Neuron (in vitro differentiated cells): ENCODE measurements around the gene EXOC6.
"Not testable (repeated sequence)": the region's sequence is repeated elsewhere in the genome, so short reads cannot be mapped to it uniquely, and the experiment has no call there.

Experiments used
- H2AFZ ChIP-seq: one replicate; pipeline ENCODE4 v1.6.1; 2013; ENCODE audit warnings: low read depth, mild to moderate bottlenecking, inconsistent platforms, low read length, moderate library complexity
- H3K27me3 ChIP-seq: one replicate; pipeline ENCODE4 v1.6.1; 2013; ENCODE audit warnings: low read length; ENCODE audit not compliant: insufficient read depth
- H3K36me3 ChIP-seq: one replicate; pipeline ENCODE4 v1.6.1; 2013; ENCODE audit warnings: low read length; ENCODE audit not compliant: insufficient read depth
- H3K4me1 ChIP-seq: one replicate; pipeline ENCODE4 v1.6.1; 2013; ENCODE audit warnings: low read length; ENCODE audit not compliant: insufficient read depth
- H3K4me3 ChIP-seq: 2 replicates; pipeline ENCODE4 v1.5.1; 2013; ENCODE audit warnings: mild to moderate bottlenecking, low read length, moderate library complexity
- H3K9me3 ChIP-seq: one replicate; pipeline ENCODE4 v1.6.1; 2013; ENCODE audit warnings: low read length

EXOC6 gene

DNA sequence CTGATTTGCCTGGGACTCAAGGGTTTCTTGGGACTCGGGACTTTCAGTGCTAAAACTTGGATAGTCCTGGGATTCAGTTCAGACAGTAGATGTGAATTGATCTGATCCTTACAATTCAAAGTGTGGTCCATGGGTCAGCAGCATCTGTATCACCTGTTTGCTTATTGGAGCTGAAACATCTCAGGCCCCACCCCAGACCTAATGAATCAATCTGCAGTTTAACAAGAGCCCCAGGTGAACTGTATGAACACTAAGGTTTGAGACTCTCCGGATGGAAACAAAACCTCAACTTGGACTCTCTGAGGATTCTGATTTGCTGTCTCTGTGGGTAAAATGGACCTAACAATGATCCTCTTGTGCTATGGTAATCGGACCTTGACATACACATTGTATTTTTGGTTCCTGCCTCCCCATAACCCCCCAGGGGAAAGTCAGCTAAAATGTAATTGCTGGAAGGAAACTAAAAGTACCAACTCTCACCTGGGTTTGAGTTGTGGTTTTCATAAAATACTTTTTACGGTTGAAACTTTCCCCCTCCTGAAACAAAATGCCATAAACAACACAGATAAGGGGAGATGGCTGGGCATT, 237.0 kb downstream of the EXOC6 start:
- Histone ChIP-seq H3K36me3 (no peaks in the 10 kb centered on the region), H3K4me3 (no peak overlapping the region), H3K9me3 (no peaks in the 10 kb centered on the region), H3K4me1 (peaks cover 4% of the 10 kb centered on the region), H3K27me3 (peaks cover 3% of the 10 kb centered on the region), H2AFZ (no peak overlapping the region)

DNA sequence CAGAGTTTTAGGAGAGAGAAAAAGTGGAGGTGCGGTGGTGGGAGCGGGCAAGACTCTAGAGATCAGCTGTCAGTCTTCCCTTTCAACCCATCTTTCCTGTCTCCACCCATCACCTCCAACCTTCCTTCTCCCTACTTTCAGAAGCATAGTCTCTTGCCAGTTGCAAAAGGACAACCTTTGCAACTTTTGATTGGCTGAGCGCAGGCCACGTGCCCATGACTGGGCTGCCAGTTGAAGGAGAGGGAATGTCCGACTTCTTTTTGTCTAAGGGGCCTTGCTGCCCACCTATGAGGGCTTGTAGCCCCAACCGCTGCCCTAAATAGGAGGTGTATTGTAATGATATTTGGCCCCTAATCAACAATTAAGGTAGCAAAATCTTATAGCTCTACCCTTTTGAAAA, 238.0 kb downstream of the EXOC6 start:
- Histone ChIP-seq H3K36me3 (no peaks in the 10 kb centered on the region), H3K27me3 (peaks cover 3% of the 10 kb centered on the region), H3K4me1 (peaks cover 4% of the 10 kb centered on the region), H3K4me3 (no peak overlapping the region), H3K9me3 (no peaks in the 10 kb centered on the region), H2AFZ (no peak overlapping the region)

DNA sequence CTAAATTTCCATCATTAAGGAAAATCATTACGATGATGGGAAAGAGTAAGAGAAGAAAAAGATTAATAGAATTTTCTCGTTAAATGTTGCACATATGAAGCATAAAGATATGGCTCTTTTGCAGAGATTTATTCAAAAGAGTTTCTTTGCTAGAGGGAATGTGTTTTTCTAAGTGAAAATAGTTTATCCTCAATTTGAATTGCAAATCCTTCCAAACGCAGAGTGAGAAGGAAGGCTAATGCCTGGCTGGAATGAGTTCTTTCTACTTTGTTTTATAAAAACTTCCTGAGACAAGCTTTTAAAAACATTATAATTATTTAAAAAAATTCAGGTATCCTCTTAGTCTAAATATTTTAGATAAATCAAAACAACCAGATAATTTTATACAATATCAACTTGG, 239.5 kb downstream of the EXOC6 start:
- H3K9me3 ChIP-seq: no peaks in the 10 kb centered on the region
- peaks cover 4% of the 10 kb centered on the region for H3K4me1 ChIP-seq
- H3K4me3 ChIP-seq: no peak overlapping the region
- H3K27me3 ChIP-seq: peaks cover 3% of the 10 kb centered on the region
- no peaks in the 10 kb centered on the region for H3K36me3 ChIP-seq
- H2AFZ ChIP-seq: no peak overlapping the region

DNA sequence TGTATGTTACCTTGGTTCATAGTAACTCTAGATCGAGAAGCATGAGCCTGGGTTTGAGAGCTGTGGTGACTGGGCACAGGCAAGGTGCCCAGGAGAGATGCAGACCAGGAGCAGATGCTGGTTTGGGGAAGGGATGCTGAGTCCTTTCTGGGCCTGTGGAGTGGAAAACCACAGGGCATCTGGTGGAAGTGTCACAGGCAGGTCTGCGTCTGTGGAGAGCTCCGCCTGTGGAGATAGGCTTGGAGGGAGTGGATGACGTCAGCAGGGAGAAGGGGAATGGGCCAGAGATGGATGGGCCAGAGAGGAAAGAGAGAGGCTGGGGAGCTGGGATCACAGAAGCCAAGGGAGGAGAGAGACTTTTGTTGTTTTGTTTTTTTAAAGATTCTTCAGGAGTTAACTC, 240.1 kb downstream of the EXOC6 start:
- Histone ChIP-seq H3K9me3 (no peaks in the 10 kb centered on the region), H2AFZ (no peak overlapping the region), H3K36me3 (no peaks in the 10 kb centered on the region), H3K4me1 (peaks cover 4% of the 10 kb centered on the region), H3K27me3 (no peaks in the 10 kb centered on the region), H3K4me3 (no peak overlapping the region)

DNA sequence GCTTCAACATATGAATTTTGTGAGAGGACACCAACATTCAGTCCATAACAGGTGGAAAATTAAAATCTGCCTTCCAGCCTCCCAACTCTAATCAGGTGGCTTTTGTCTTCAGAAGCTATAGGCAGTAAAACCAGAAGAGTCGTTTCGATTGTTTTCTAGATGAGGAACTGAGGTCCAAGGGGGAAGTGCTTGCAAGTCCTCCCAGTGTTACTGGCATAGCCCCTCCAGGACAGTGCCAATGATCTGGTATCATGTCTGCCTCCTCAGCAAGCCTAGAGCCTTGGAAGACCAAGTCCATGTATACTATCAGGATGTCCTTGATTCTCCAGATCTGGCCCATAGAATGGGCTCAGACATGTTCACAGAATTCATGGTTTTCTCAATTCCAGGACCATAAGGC, 242.3 kb downstream of the EXOC6 start:
- H3K4me3 ChIP-seq: no peak overlapping the region
- H3K27me3 ChIP-seq: no peaks in the 10 kb centered on the region
- H3K36me3 ChIP-seq: no peaks in the 10 kb centered on the region
- peaks cover 4% of the 10 kb centered on the region for H3K4me1 ChIP-seq
- H2AFZ ChIP-seq: no peak overlapping the region
- no peaks in the 10 kb centered on the region for H3K9me3 ChIP-seq

DNA sequence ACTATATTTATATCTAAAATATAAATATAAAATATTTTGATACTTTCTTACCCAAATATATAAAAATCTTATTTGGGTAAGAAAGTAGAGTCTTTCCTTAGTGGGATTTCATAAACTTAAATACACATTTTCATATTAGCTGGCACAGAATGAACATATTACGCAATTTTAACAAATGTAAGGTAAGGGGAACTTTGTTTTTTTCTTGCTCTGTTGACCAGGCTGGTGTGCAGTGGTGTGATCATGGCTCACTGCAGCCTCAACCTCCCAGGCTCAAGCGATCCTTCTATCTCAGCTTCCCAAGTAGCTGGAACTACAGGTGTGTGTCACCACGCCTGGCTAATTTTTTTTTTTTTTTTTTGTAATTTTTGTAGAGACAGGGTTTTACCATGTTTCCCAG, 243.6 kb downstream of the EXOC6 start:
- Histone ChIP-seq H2AFZ (no peak overlapping the region), H3K4me3 (no peak overlapping the region), H3K9me3 (no peaks in the 10 kb centered on the region), H3K27me3 (no peaks in the 10 kb centered on the region), H3K36me3 (no peaks in the 10 kb centered on the region), H3K4me1 (peaks cover 4% of the 10 kb centered on the region)

GRCh38 chr10:93095225-93095624, 246.9 kb downstream of the EXOC6 start:
- no peaks in the 10 kb centered on the region for H3K36me3 ChIP-seq
- H3K4me3 ChIP-seq: no peak overlapping the region
- no peaks in the 10 kb centered on the region for H3K27me3 ChIP-seq
- no peaks in the 10 kb centered on the region for H3K4me1 ChIP-seq
- H2AFZ ChIP-seq: no peak overlapping the region
- no peaks in the 10 kb centered on the region for H3K9me3 ChIP-seq

DNA sequence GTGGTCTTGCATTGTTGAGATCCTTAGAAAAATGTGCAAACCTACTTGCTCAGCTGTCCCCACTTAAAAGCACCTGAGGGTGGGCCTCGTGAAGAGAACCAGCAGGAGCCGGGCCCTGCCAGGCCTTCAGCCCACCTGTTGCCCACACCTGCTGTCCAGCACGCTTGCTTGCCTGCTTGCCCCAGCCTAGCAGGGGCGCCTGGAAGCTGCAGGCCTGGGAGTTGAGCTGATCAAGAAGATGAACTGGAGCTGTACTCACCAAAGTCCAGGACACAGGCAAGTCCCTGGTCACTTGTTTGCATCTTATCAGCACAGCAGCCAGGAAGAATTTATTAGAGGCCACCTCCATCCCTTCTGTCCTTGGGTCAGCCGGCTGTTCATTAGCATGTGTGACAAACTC, 248.6 kb downstream of the EXOC6 start:
- H3K27me3 ChIP-seq: no peaks in the 10 kb centered on the region
- H3K4me1 ChIP-seq: no peaks in the 10 kb centered on the region
- no peaks in the 10 kb centered on the region for H3K9me3 ChIP-seq
- no peak overlapping the region for H2AFZ ChIP-seq
- no peaks in the 10 kb centered on the region for H3K36me3 ChIP-seq
- H3K4me3 ChIP-seq: no peak overlapping the region

GRCh38 chr10:93097386-93097785, 249.1 kb downstream of the EXOC6 start:
- H3K4me3 ChIP-seq: no peak overlapping the region
- no peaks in the 10 kb centered on the region for H3K9me3 ChIP-seq

GRCh38 chr10:93098816-93099215, 250.5 kb downstream of the EXOC6 start:
- H3K4me3 ChIP-seq: no peak overlapping the region
- H3K36me3 ChIP-seq: no peaks in the 10 kb centered on the region
- H2AFZ ChIP-seq: no peak overlapping the region
- no peaks in the 10 kb centered on the region for H3K27me3 ChIP-seq
- no peaks in the 10 kb centered on the region for H3K4me1 ChIP-seq
- no peaks in the 10 kb centered on the region for H3K9me3 ChIP-seq

More at GRCh38 chr10:93097386-93097785, 249.1 kb downstream of the EXOC6 start:
- Histone ChIP-seq H3K27me3 (no peaks in the 10 kb centered on the region), H3K4me1 (no peaks in the 10 kb centered on the region), H2AFZ (no peak overlapping the region), H3K36me3 (no peaks in the 10 kb centered on the region)

- Histone ChIP-seq H3K4me3 (no peak overlapping the region), H3K4me1 (no peaks in the 10 kb centered on the region), H3K36me3 (no peaks in the 10 kb centered on the region), H2AFZ (no peak overlapping the region), H3K9me3 (no peaks in the 10 kb centered on the region), H3K27me3 (no peaks in the 10 kb centered on the region)
Measured at GRCh38 chr10:93099670-93100069, 251.3 kb downstream of the EXOC6 start.

DNA sequence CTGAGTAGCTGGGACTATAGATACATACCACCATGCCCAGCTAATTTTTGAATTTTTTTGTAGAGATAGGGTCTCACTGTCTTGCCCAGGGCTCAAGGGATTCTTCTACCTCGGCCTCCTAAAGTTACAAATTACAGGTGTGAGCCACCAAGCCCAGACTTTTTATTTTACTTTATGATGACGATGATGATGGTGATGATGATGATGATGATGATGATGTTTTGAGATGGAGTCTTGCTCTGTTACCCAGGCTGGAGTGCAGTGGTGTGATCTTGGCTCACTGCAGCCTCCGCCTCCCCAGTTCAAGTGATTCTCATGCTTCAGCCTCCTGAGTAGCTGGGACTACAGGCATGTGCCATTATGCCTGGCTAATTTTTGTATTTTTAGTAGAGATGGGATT, 252.8 kb downstream of the EXOC6 start:
- not testable (repeated sequence) for H2AFZ ChIP-seq, H3K4me3 ChIP-seq, H3K27me3 ChIP-seq, H3K4me1 ChIP-seq, H3K9me3 ChIP-seq, H3K36me3 ChIP-seq

DNA sequence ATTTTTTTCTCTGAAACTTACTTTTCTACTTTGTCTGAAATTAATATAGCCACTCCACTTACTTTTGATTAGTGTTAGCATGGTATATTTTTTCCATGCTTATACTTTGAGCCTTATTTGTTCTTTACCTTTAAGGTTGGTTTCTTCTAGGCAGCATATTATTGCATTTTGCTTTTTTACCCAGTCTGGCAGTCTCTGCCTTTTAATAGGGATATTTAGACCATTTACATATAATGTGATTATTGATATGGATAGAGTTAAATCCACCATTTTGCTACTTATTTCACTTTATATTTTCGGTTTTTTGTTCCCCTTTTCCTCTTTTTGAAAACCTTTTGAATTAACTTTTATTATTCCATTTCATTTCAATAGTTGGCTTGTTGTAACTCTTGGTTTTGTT, 255.6 kb downstream of the EXOC6 start:
- Histone ChIP-seq H3K27me3 (no peaks in the 10 kb centered on the region), H3K4me1 (no peaks in the 10 kb centered on the region), H3K9me3 (no peaks in the 10 kb centered on the region), H3K4me3 (no peak overlapping the region), H2AFZ (no peak overlapping the region), H3K36me3 (no peaks in the 10 kb centered on the region)

DNA sequence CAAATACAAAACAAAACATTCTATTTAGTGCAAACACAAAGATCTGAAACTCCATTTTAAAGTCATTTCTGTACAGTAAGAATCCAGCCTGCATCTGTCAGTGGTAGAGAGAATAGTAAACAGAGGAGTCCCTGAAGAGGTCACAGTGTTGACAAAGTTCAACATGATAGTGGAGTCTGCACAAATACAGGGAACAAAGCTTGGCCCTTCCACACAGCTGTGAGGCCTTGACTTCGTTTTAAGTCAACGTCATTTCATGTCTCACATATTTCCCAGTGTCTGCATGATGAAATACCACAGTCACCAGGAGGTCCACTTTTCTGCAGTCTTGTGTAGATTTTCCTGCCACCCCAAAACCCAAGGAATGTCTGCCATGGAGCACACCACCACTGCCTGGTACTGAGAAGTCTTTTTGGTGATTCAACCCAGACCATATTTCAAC, 258.3 kb downstream of the EXOC6 start:
- H3K27me3 ChIP-seq: no peaks in the 10 kb centered on the region
- H3K9me3 ChIP-seq: no peaks in the 10 kb centered on the region
- H3K4me3 ChIP-seq: no peak overlapping the region
- no peaks in the 10 kb centered on the region for H3K4me1 ChIP-seq
- H3K36me3 ChIP-seq: no peaks in the 10 kb centered on the region
- no peak overlapping the region for H2AFZ ChIP-seq
